CD14-positive monocyte (primary cell): ENCODE measurements around the gene QSOX1. TPM values are rescaled to one million over a fixed set of nuclear protein-coding genes. Genes with fewer than 3 reads are reported as not detected.

Experiments used
- DNase-seq, 3 donors: peaks; one replicate each; pipeline ENCODE4 v3.0.0-alpha.2; 2011 to 2022
- H2AFZ ChIP-seq: 2 replicates; pipeline ENCODE4 v1.6.0; 2012; ENCODE audit warnings: mild to moderate bottlenecking, low read depth, low read length, inconsistent platforms; ENCODE audit not compliant: insufficient read depth, poor library complexity, severe bottlenecking
- H3K27ac ChIP-seq, 2 donors: 1 replicate in 1 of 2; 2 replicates in 1 of 2; pipeline ENCODE4 v1.5.1; 2012 to 2013; ENCODE audit warnings: low read length in 2 of 2, control low read depth in 1 of 2, inconsistent platforms in 1 of 2, low read depth in 1 of 2, mild to moderate bottlenecking in 1 of 2
- H3K27me3 ChIP-seq, 2 donors: one replicate each; pipeline versions ENCODE4 v1.6.0 to v1.6.1; 2011 to 2013; ENCODE audit warnings: low read length in 2 of 2; ENCODE audit not compliant: control insufficient read depth in 2 of 2, insufficient read depth in 2 of 2
- H3K36me3 ChIP-seq, 2 donors: replicated peaks in 1 of 2; 1 replicate in 1 of 2; 2 replicates in 1 of 2; pipeline versions ENCODE4 v1.5.1 to v1.6.1; 2012 to 2013; ENCODE audit warnings: low read length in 2 of 2, control low read depth in 1 of 2, inconsistent platforms in 1 of 2, mild to moderate bottlenecking in 1 of 2; ENCODE audit not compliant: insufficient read depth in 2 of 2, control insufficient read depth in 1 of 2
- H3K4me1 ChIP-seq, 2 donors: 1 replicate in 1 of 2; 2 replicates in 1 of 2; pipeline versions ENCODE4 v1.5.1 to v1.6.1; 2012 to 2013; ENCODE audit warnings: low read length in 2 of 2, control low read depth in 1 of 2, inconsistent platforms in 1 of 2, mild to moderate bottlenecking in 1 of 2, moderate library complexity in 1 of 2; ENCODE audit not compliant: insufficient read depth in 2 of 2, control insufficient read depth in 1 of 2
- H3K4me2 ChIP-seq: replicated peaks from 2 replicates; pipeline ENCODE3; 2012; ENCODE audit warnings: low read length, moderate library complexity, mild to moderate bottlenecking; ENCODE audit not compliant: poor library complexity, severe bottlenecking; ENCODE audit errors: extremely low read depth
- H3K4me3 ChIP-seq, 3 experiments: fragments of 200-600 bp in 1 of 3; sonication (generic) in 1 of 3; replicated peaks in 1 of 3; 1 replicate in 2 of 3; 2 replicates in 1 of 3; pipeline ENCODE4 v1.5.1; 2011 to 2013; ENCODE audit warnings: low read length in 3 of 3, mild to moderate bottlenecking in 3 of 3, control low read depth in 2 of 3, low read depth in 2 of 3, inconsistent platforms in 1 of 3, moderate library complexity in 1 of 3
- H3K79me2 ChIP-seq: 2 replicates; pipeline ENCODE4 v1.6.0; 2012; ENCODE audit warnings: mild to moderate bottlenecking, control low read depth, inconsistent platforms, low read length, moderate library complexity; ENCODE audit not compliant: insufficient read depth
- H3K9ac ChIP-seq: 2 replicates; pipeline ENCODE4 v1.6.0; 2017; ENCODE audit warnings: low read length, mild to moderate bottlenecking; ENCODE audit not compliant: insufficient read depth, poor library complexity, severe bottlenecking
- H3K9me3 ChIP-seq, 2 donors: replicated peaks in 1 of 2; 1 replicate in 1 of 2; 2 replicates in 1 of 2; pipeline versions ENCODE4 v1.5.1 to v1.6.1; 2012 to 2013; ENCODE audit warnings: low read length in 2 of 2, control low read depth in 1 of 2; ENCODE audit not compliant: control insufficient read depth in 1 of 2, insufficient read depth in 1 of 2
- H4K20me1 ChIP-seq: 2 replicates; pipeline ENCODE4 v1.6.0; 2012; ENCODE audit warnings: mild to moderate bottlenecking, low read length, control low read depth, moderate library complexity; ENCODE audit not compliant: insufficient read depth
- H3K27ac Mint-ChIP-seq, 7 donors: one replicate each; pipeline ENCODE4 v1.8.0; 2020; ENCODE audit warnings: mild to moderate bottlenecking in 7 of 7, mixed read lengths in 7 of 7, moderate library complexity in 6 of 7, inconsistent platforms in 2 of 7
- H3K27me3 Mint-ChIP-seq, 3 donors: one replicate each; pipeline ENCODE4 v1.8.0; 2021 to 2022; ENCODE audit warnings: low read depth in 3 of 3, mild to moderate bottlenecking in 3 of 3, mixed read lengths in 3 of 3, moderate library complexity in 3 of 3, inconsistent platforms in 1 of 3
- H3K36me3 Mint-ChIP-seq, 2 donors: one replicate each; pipeline ENCODE4 v1.8.0; 2020; ENCODE audit warnings: mixed read lengths in 2 of 2, inconsistent platforms in 1 of 2, mild to moderate bottlenecking in 1 of 2
- H3K4me1 Mint-ChIP-seq: one replicate; pipeline ENCODE4 v1.8.0; 2020; ENCODE audit warnings: mild to moderate bottlenecking, mixed read lengths
- H3K4me3 Mint-ChIP-seq, 2 donors: one replicate each; pipeline ENCODE4 v1.8.0; 2020; ENCODE audit warnings: mild to moderate bottlenecking in 2 of 2, mixed read lengths in 2 of 2, moderate library complexity in 1 of 2
- H3K9me3 Mint-ChIP-seq, 7 donors: one replicate each; pipeline ENCODE4 v1.8.0; 2020 to 2022; ENCODE audit warnings: mixed read lengths in 7 of 7, mild to moderate bottlenecking in 6 of 7, moderate library complexity in 6 of 7, inconsistent platforms in 2 of 7
- WGBS: methylation state at CpG from one replicate; pipeline ENCODE4 v1.1.5; 2013; ENCODE audit warnings: missing lambda C conversion rate; ENCODE audit not compliant: insufficient coverage; 5-methylcytosine and 5-hydroxymethylcytosine counted together
- intact Hi-C, 2 donors: fragments of 100-400 bp; cut with micrococcal nuclease; formaldehyde crosslinking; loops; one replicate each; pipeline versions ENCODE4 v1.15.0 to v1.15.1; 2023
- polyA plus RNA-seq, 3 donors: library from polyadenylated mRNA; depleted of rRNA in 1 of 3; unstranded in 2 of 3; stranded (reverse) in 1 of 3; fragments of 300-500 nt in 2 of 3; fragments of >200 nt in 1 of 3; fragmentation: Illumina TruSeq in 2 of 3; gene quantifications; 1 replicate in 2 of 3; 2 replicates in 1 of 3; pipeline ENCODE4 v1.2.3, GENCODE V29; 2012 to 2021
- TF ChIP-seq, protein P1 (sequence below): fragments of 200-600 bp; IDR thresholded peaks from one replicate; pipeline ENCODE4 v1.8.0; 2022; ENCODE audit warnings: antibody characterized with exemption, mild to moderate bottlenecking

Gene QSOX1
- polyA plus RNA-seq, 3 donors, result 34.5 to 86.5 (median 35.8) TPM

DNA sequence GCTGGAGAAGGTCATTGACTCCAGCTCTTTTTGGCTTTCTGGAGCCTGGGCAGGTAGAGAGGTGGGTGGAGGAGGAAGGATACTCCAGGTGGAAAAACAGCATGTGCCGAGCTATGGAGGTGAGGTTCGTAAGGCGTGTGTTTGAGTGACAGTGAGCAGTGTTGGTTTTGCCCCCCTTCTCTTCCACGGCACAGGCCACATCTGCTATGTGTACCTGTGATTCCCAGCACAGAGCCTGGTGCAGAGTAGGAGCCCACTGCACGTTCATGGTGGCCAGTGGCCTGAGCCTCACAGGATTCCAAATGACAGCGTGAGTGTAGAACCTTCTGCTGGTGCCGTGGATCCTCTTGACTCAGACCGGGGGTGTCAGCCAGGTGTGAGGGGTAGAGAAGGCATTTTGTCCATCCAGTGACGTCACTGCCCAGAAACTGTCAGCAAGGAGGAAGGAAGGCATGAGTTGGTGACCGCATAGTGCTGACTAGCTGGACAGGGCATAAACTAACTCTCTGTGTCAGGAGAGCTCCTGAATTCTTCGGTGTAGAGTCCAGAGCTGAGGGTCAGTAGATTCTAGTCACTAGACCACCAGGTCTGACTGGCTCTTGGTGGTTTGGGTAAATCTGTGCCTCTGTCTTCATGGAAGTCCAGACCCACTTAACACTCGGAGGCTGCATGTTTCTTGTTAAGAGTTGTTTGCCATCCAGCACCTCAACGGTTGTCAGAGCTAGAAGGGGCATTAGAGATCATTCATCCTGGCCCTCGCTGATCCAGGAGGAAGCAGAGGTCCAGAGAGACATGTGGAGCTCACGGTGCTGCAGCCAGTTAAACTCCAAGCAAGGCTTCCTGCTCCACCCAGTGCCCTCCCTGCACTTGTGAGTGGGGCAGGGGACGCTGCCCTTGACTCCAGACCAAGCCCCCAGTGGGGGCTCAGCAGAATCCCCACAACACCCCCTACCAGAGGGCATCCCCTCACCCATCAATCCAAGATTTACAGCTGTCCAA lies 3.8 kb downstream of the QSOX1 start:
- H3K4me2 ChIP-seq, result peak overlapping the region; percentile 5
- H3K27ac Mint-ChIP-seq, result peak overlapping the region; percentile 76 to 96 (median 86)

DNA sequence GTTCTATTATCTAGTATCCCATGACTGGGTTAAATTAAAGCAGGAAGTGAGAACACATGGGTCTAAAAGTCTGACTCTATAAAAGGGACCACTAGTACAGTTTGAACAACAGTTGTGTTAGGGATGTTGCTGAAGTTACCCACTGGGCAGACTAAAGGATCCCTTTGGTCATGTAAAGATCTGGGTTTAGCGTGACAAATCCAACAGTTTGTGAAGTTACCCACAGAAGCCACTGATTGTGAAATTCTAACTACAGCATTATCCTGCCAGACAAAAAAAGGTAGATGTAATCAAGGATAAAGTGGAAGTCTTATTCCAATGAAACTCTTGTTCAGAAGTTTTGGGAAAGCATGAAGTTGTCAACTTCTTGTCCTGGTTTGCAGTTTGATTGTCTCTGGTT lies 5.7 kb downstream of the QSOX1 start:
- peaks cover 73 to 86% of the 10 kb centered on the region in 2 donors for H3K4me1 ChIP-seq
- WGBS, result no CpG with 5 or more reads among the region's 1 CpG
- peak overlapping the region; percentile 31 to 85 (median 60) for H3K27ac Mint-ChIP-seq

More for the DNA sequence above, 3.8 kb downstream of the QSOX1 start:
- Histone ChIP-seq H3K9ac (no peak overlapping the region), H3K4me1 (peaks cover 65 to 87% of the 10 kb centered on the region in 2 donors), H3K9me3 (no peaks in the 10 kb centered on the region), H3K27me3 (no peaks in the 10 kb centered on the region), H3K4me3 (no peak overlapping the region), H3K27ac (peak overlapping the region in 1 of 2 donors; percentile 34), H3K36me3 (peaks cover 0 to 5% of the 10 kb centered on the region in 2 donors), H4K20me1 (peaks cover 73% of the 10 kb centered on the region), H3K79me2 (peaks cover 90% of the 10 kb centered on the region), H2AFZ (no peak overlapping the region)
- TF ChIP-seq, protein P1, sequence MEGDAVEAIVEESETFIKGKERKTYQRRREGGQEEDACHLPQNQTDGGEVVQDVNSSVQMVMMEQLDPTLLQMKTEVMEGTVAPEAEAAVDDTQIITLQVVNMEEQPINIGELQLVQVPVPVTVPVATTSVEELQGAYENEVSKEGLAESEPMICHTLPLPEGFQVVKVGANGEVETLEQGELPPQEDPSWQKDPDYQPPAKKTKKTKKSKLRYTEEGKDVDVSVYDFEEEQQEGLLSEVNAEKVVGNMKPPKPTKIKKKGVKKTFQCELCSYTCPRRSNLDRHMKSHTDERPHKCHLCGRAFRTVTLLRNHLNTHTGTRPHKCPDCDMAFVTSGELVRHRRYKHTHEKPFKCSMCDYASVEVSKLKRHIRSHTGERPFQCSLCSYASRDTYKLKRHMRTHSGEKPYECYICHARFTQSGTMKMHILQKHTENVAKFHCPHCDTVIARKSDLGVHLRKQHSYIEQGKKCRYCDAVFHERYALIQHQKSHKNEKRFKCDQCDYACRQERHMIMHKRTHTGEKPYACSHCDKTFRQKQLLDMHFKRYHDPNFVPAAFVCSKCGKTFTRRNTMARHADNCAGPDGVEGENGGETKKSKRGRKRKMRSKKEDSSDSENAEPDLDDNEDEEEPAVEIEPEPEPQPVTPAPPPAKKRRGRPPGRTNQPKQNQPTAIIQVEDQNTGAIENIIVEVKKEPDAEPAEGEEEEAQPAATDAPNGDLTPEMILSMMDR, result no peak
- no peaks in the 10 kb centered on the region for H3K9me3 Mint-ChIP-seq
- WGBS, result 74% methylated on average over 14 of the region's 16 CpGs
- H3K4me3 Mint-ChIP-seq, result no peak overlapping the region
- H3K36me3 Mint-ChIP-seq, result peaks cover 23 to 28% of the 10 kb centered on the region in 2 donors
- peak; percentile 23 to 52 (median 33) for DNase-seq
- intact Hi-C loops, result loop anchor here in 1 of 2 donors (10.0 kb wide), 1 partner anchor 274 kb away; the partner anchor contains the start of gene TOR1AIP1
- H3K27me3 Mint-ChIP-seq, result peaks cover 0 to 2% (median 0%) of the 10 kb centered on the region in 3 donors
- H3K4me1 Mint-ChIP-seq, result peaks cover 77% of the 10 kb centered on the region

More for the DNA sequence above, 5.7 kb downstream of the QSOX1 start:
- peaks cover 95% of the 10 kb centered on the region for H3K79me2 ChIP-seq
- Mint-ChIP-seq H3K4me1 (peaks cover 88% of the 10 kb centered on the region), H3K9me3 (peaks cover 0 to 9% (median 3%) of the 10 kb centered on the region in 7 donors), H3K27me3 (no peaks in the 10 kb centered on the region), H3K4me3 (no peak overlapping the region), H3K36me3 (peaks cover 31 to 39% of the 10 kb centered on the region in 2 donors)
- no peak overlapping the region for H3K9ac ChIP-seq
- H2AFZ ChIP-seq, result no peak overlapping the region
- TF ChIP-seq, protein P1, result no peak
- H3K27me3 ChIP-seq, result no peaks in the 10 kb centered on the region
- peak overlapping the region; percentile 2 for H3K4me2 ChIP-seq
- peak; percentile 41 to 72 (median 71) for DNase-seq
- peaks cover 92% of the 10 kb centered on the region for H4K20me1 ChIP-seq
- no peak overlapping the region for H3K4me3 ChIP-seq
- intact Hi-C loops, result no loop called here
- H3K36me3 ChIP-seq, result peaks cover 0 to 5% of the 10 kb centered on the region in 2 donors
- H3K9me3 ChIP-seq, result no peaks in the 10 kb centered on the region
- H3K27ac ChIP-seq, result peak overlapping the region in 1 of 2 donors; percentile 28
